ENCODE results near the gene CFAP58. TPM values are rescaled to one million over a fixed set of nuclear protein-coding genes. Genes with fewer than 3 reads are reported as not detected.

Gene CFAP58
- total and polyA plus RNA-seq, 9 donors = 0.20 to 0.68 (median 0.33) TPM

GRCh38 chr10:104501449-104501848 is 147.8 kb downstream of the CFAP58 start:
- no CpG with 5 or more reads among the region's 2 CpGs for WGBS (ENCODE audit: insufficient coverage)
- Histone ChIP-seq H3K4me1 (ENCODE audit: control insufficient read depth, insufficient read depth, low read length) (peaks cover 4% of the 10 kb centered on the region), H3K27me3 (ENCODE audit: control insufficient read depth, insufficient read depth, low read length) (no peaks in the 10 kb centered on the region), H3K27ac (ENCODE audit: low read length) (no peak overlapping the region), H3K36me3 (ENCODE audit: control insufficient read depth, insufficient read depth, low read length) (no peaks in the 10 kb centered on the region), H3K4me3 (ENCODE audit: low read length) (no peak overlapping the region), H3K9me3 (replicated peaks; ENCODE audit: control insufficient read depth, low read depth, low read length) (no peaks in the 10 kb centered on the region)
- DNase-seq = no peak

GRCh38 chr10:104501864-104502579 is 148.4 kb downstream of the CFAP58 start:
- DNase-seq = no peak
- Histone ChIP-seq H3K27ac (ENCODE audit: low read length) (no peak overlapping the region), H3K4me3 (ENCODE audit: low read length) (no peak overlapping the region), H3K4me1 (ENCODE audit: control insufficient read depth, insufficient read depth, low read length) (peaks cover 4% of the 10 kb centered on the region), H3K9me3 (replicated peaks; ENCODE audit: control insufficient read depth, low read depth, low read length) (no peaks in the 10 kb centered on the region), H3K36me3 (ENCODE audit: control insufficient read depth, insufficient read depth, low read length) (no peaks in the 10 kb centered on the region), H3K27me3 (ENCODE audit: control insufficient read depth, insufficient read depth, low read length) (no peaks in the 10 kb centered on the region)
- WGBS (ENCODE audit: insufficient coverage) = 49% methylated on average over 4 of the region's 7 CpGs

GRCh38 chr10:104502907-104503306 is 149.3 kb downstream of the CFAP58 start:
- no peaks in the 10 kb centered on the region for H3K27me3 ChIP-seq (ENCODE audit: control insufficient read depth, insufficient read depth, low read length)
- no peak overlapping the region for H3K27ac ChIP-seq (ENCODE audit: low read length)
- H3K36me3 ChIP-seq (ENCODE audit: control insufficient read depth, insufficient read depth, low read length) = no peaks in the 10 kb centered on the region
- peaks cover 4% of the 10 kb centered on the region for H3K4me1 ChIP-seq (ENCODE audit: control insufficient read depth, insufficient read depth, low read length)
- 39% methylated on average over 5 of the region's 6 CpGs for WGBS (ENCODE audit: insufficient coverage)
- no peaks in the 10 kb centered on the region for H3K9me3 ChIP-seq (replicated peaks; ENCODE audit: control insufficient read depth, low read depth, low read length)
- no peak for DNase-seq
- H3K4me3 ChIP-seq (ENCODE audit: low read length) = no peak overlapping the region

Other genes starting within 250 kb of the CFAP58 start
- 6.6 TPM for gene SFR1, start 231.7 kb upstream of the CFAP58 start, total RNA-seq
- 1 to 10 TPM; 5.1 to 7.0 (median 5.8) TPM for gene SFR1, start 231.7 kb upstream of the CFAP58 start, polyA plus RNA-seq (ENCODE audit: insufficient read depth in 1 of 8, insufficient read length in 8 of 8, low replicate concordance in 1 of 8)
- gene CFAP43, start 121.5 kb upstream of the CFAP58 start, total RNA-seq = 0.27 TPM
- 1 to 10 TPM in 1 of 8 donors, under 1 TPM in 7; 0.11 to 1.1 (median 0.22) TPM for gene CFAP43, start 121.5 kb upstream of the CFAP58 start, polyA plus RNA-seq (ENCODE audit: insufficient read depth in 1 of 8, insufficient read length in 8 of 8, low replicate concordance in 1 of 8)
- 48.4 TPM for gene GSTO1, start 98.9 kb upstream of the CFAP58 start, total RNA-seq
- gene GSTO1, start 98.9 kb upstream of the CFAP58 start, polyA plus RNA-seq (ENCODE audit: insufficient read depth in 1 of 8, insufficient read length in 8 of 8, low replicate concordance in 1 of 8) = 10 to 100 TPM; 37.5 to 50.7 (median 44.2) TPM
- 0.89 TPM for gene GSTO2, start 84.6 kb upstream of the CFAP58 start, total RNA-seq
- 1 to 10 TPM in 3 of 8 donors, under 1 TPM in 5; 0.33 to 2.9 (median 0.82) TPM for gene GSTO2, start 84.6 kb upstream of the CFAP58 start, polyA plus RNA-seq (ENCODE audit: insufficient read depth in 1 of 8, insufficient read length in 8 of 8, low replicate concordance in 1 of 8)
- 2.6 TPM for gene ITPRIP, start 15.4 kb upstream of the CFAP58 start, total RNA-seq
- gene ITPRIP, start 15.4 kb upstream of the CFAP58 start, polyA plus RNA-seq (ENCODE audit: insufficient read depth in 1 of 8, insufficient read length in 8 of 8, low replicate concordance in 1 of 8) = 10 to 100 TPM in 2 of 8 donors, 1 to 10 TPM in 6; 5.6 to 10.8 (median 8.5) TPM